Natural killer cell (primary cell): ENCODE results near the gene TPD52L2. TPM values are rescaled to one million over a fixed set of nuclear protein-coding genes. Genes with fewer than 3 reads are reported as not detected.

ENCODE experiments used
- ATAC-seq, 3 donors: fragments of 150-1000 bp in 2 of 3; fragments of 200-7000 bp in 1 of 3; cut with Tn5 transposase; 1 replicate in 1 of 3; 2 replicates in 2 of 3; pipeline ENCODE4 v1.10.0; 2021; ENCODE audit warnings: mild to moderate bottlenecking in 2 of 3, moderate library complexity in 2 of 3
- DNase-seq, 2 donors: peaks; one replicate each; pipeline versions ENCODE4 v3.0.0 to v3.0.0-alpha.2; 2013 to 2021; ENCODE audit warnings: mixed read lengths in 1 of 2
- H3K27ac ChIP-seq: one replicate; pipeline ENCODE4 v1.5.1; 2013; ENCODE audit warnings: mild to moderate bottlenecking, low read length
- H3K27me3 ChIP-seq: one replicate; pipeline ENCODE4 v1.6.1; 2013; ENCODE audit warnings: low read length; ENCODE audit not compliant: control insufficient read depth, insufficient read depth
- H3K36me3 ChIP-seq: one replicate; pipeline ENCODE4 v1.6.1; 2013; ENCODE audit warnings: low read length; ENCODE audit not compliant: control insufficient read depth, insufficient read depth
- H3K4me1 ChIP-seq: one replicate; pipeline ENCODE4 v1.6.1; 2013; ENCODE audit warnings: low read length; ENCODE audit not compliant: control insufficient read depth, insufficient read depth
- H3K4me3 ChIP-seq: one replicate; pipeline ENCODE4 v1.5.1; 2013; ENCODE audit warnings: low read length
- H3K9me3 ChIP-seq: one replicate; pipeline ENCODE4 v1.6.1; 2013; ENCODE audit warnings: low read length; ENCODE audit not compliant: control insufficient read depth, insufficient read depth
- H3K27ac Mint-ChIP-seq, 2 donors: one replicate each; pipeline ENCODE4 v1.8.0; 2022; ENCODE audit warnings: mild to moderate bottlenecking in 2 of 2, mixed read lengths in 2 of 2, moderate library complexity in 1 of 2
- H3K27me3 Mint-ChIP-seq, 2 donors: one replicate each; pipeline ENCODE4 v1.8.0; 2022; ENCODE audit warnings: low read depth in 2 of 2, mixed read lengths in 2 of 2
- H3K36me3 Mint-ChIP-seq: one replicate; pipeline ENCODE4 v1.8.0; 2022; ENCODE audit warnings: mixed read lengths
- H3K4me1 Mint-ChIP-seq, 2 donors: one replicate each; pipeline ENCODE4 v1.8.0; 2022; ENCODE audit warnings: mixed read lengths in 2 of 2
- H3K4me3 Mint-ChIP-seq: one replicate; pipeline ENCODE4 v1.8.0; 2022; ENCODE audit warnings: mild to moderate bottlenecking, moderate library complexity, mixed read lengths
- H3K9me3 Mint-ChIP-seq, 2 donors: one replicate each; pipeline ENCODE4 v1.8.0; 2022; ENCODE audit warnings: mixed read lengths in 2 of 2
- CTCF ChIP-seq: fragments of 200-600 bp; IDR thresholded peaks from one replicate; pipeline ENCODE4 v1.8.0; 2022; ENCODE audit warnings: antibody characterized with exemption
- WGBS: methylation state at CpG from one replicate; pipeline ENCODE4 v1.1.7; 2013; ENCODE audit warnings: missing lambda C conversion rate; ENCODE audit not compliant: insufficient coverage; 5-methylcytosine and 5-hydroxymethylcytosine counted together
- intact Hi-C: fragments of 100-400 bp; cut with micrococcal nuclease; formaldehyde crosslinking; loops from one replicate; pipeline ENCODE4 v1.14.2; 2022
- total RNA-seq, 4 donors: library from RNA; stranded (reverse); fragments of 120-200 nt in 1 of 4; gene quantifications; one replicate each; pipeline versions ENCODE4 v1.2.3 to v1.2.4, GENCODE V29; 2013 to 2022

Gene TPD52L2
- total RNA-seq, 3 donors from 2014 or later (not counting 1 experiment from before 2014, with no cell fraction given) = 36.8 to 47.2 (median 45.1) TPM

- Mint-ChIP-seq H3K9me3 (no peaks in the 10 kb centered on the region), H3K27ac (no peak overlapping the region), H3K4me1 (peaks cover 9 to 10% of the 10 kb centered on the region in 2 donors), H3K36me3 (no peaks in the 10 kb centered on the region), H3K4me3 (peak overlapping the region; percentile 58), H3K27me3 (peaks cover 21 to 26% of the 10 kb centered on the region in 2 donors)
- Histone ChIP-seq H3K4me3 (no peak overlapping the region), H3K27me3 (peaks cover 20% of the 10 kb centered on the region), H3K27ac (no peak overlapping the region), H3K36me3 (no peaks in the 10 kb centered on the region), H3K4me1 (peaks cover 11% of the 10 kb centered on the region), H3K9me3 (no peaks in the 10 kb centered on the region)
- no peak for TF ChIP-seq CTCF
- DNase-seq (no peak), ATAC-seq (peak in 1 of 3 donors; percentile 12)
- WGBS = 23% methylated on average over 76 of the region's 76 CpGs
- intact Hi-C loops = no loop called here
Measured at GRCh38 chr20:63831993-63832686, 32.9 kb upstream of the TPD52L2 start.

GRCh38 chr20:63833776-63834490 lies 31.1 kb upstream of the TPD52L2 start:
- ATAC-seq = no peak
- intact Hi-C loops = no loop called here
- TF ChIP-seq CTCF = no peak
- WGBS = 92% methylated on average over 20 of the region's 20 CpGs
- Histone ChIP-seq H3K36me3 (no peaks in the 10 kb centered on the region), H3K4me3 (no peak overlapping the region), H3K4me1 (peaks cover 11% of the 10 kb centered on the region), H3K9me3 (no peaks in the 10 kb centered on the region), H3K27ac (no peak overlapping the region), H3K27me3 (peaks cover 11% of the 10 kb centered on the region)
- H3K9me3 Mint-ChIP-seq = no peaks in the 10 kb centered on the region
- no peak overlapping the region for H3K27ac Mint-ChIP-seq
- no peaks in the 10 kb centered on the region for H3K36me3 Mint-ChIP-seq
- peaks cover 14 to 17% of the 10 kb centered on the region in 2 donors for H3K27me3 Mint-ChIP-seq
- H3K4me1 Mint-ChIP-seq = peaks cover 9 to 10% of the 10 kb centered on the region in 2 donors
- H3K4me3 Mint-ChIP-seq = peak overlapping the region; percentile 19
- no peak for DNase-seq

- no peaks in the 10 kb centered on the region for H3K9me3 Mint-ChIP-seq
- Histone ChIP-seq H3K4me3 (no peak overlapping the region), H3K4me1 (peaks cover 7% of the 10 kb centered on the region), H3K36me3 (no peaks in the 10 kb centered on the region), H3K27me3 (peaks cover 5% of the 10 kb centered on the region), H3K27ac (no peak overlapping the region), H3K9me3 (no peaks in the 10 kb centered on the region)
- H3K27me3 Mint-ChIP-seq = peaks cover 9 to 13% of the 10 kb centered on the region in 2 donors
- ATAC-seq = no peak
- TF ChIP-seq CTCF = no peak
- H3K4me1 Mint-ChIP-seq = peaks cover 8% of the 10 kb centered on the region in 2 donors
- no peak overlapping the region for H3K27ac Mint-ChIP-seq
- intact Hi-C loops = no loop called here
- H3K4me3 Mint-ChIP-seq = no peak overlapping the region
- no peak for DNase-seq
- H3K36me3 Mint-ChIP-seq = no peaks in the 10 kb centered on the region
- 89% methylated on average over 7 of the region's 9 CpGs for WGBS
Measured at GRCh38 chr20:63834491-63834880, 30.6 kb upstream of the TPD52L2 start.
